A673 (cell line): ENCODE measurements around the gene NPIPA8.
"Not testable (repeated sequence)": the region's sequence is repeated elsewhere in the genome, so short reads cannot be mapped to it uniquely, and the experiment has no call there.

Source experiments
- EZH2 ChIP-seq: fragments of 200-600 bp; sonication (generic); IDR thresholded peaks from 2 replicates; pipeline ENCODE4 v1.6.1; 2017; ENCODE audit warnings: borderline replicate concordance, low read depth, mild to moderate bottlenecking, mixed read lengths, antibody characterized with exemption, low read length; ENCODE audit not compliant: poor library complexity, severe bottlenecking
- TF ChIP-seq, protein P1 (sequence below): fragments of 300-800, 200-600 bp; sonication (generic); conservative IDR thresholded peaks from 2 replicates; pipeline ENCODE4 v1.5.1; 2017; ENCODE audit warnings: low read depth, mild to moderate bottlenecking, antibody characterized with exemption, low read length, moderate library complexity, mixed read lengths

GRCh38 chr16:18307241-18307640 is 29.3 kb downstream of the NPIPA8 start:
- TF ChIP-seq, protein P1, sequence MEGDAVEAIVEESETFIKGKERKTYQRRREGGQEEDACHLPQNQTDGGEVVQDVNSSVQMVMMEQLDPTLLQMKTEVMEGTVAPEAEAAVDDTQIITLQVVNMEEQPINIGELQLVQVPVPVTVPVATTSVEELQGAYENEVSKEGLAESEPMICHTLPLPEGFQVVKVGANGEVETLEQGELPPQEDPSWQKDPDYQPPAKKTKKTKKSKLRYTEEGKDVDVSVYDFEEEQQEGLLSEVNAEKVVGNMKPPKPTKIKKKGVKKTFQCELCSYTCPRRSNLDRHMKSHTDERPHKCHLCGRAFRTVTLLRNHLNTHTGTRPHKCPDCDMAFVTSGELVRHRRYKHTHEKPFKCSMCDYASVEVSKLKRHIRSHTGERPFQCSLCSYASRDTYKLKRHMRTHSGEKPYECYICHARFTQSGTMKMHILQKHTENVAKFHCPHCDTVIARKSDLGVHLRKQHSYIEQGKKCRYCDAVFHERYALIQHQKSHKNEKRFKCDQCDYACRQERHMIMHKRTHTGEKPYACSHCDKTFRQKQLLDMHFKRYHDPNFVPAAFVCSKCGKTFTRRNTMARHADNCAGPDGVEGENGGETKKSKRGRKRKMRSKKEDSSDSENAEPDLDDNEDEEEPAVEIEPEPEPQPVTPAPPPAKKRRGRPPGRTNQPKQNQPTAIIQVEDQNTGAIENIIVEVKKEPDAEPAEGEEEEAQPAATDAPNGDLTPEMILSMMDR = not testable (repeated sequence)
- TF ChIP-seq EZH2 = not testable (repeated sequence)
